Heart left ventricle (tissue), 13 donors: ENCODE results near the gene LPIN1.

Experiments used
- CTCF ChIP-seq, 12 donors: fragments of 200-600 bp; sonication (generic) in 4 of 12; IDR thresholded peaks; one replicate each; pipeline versions ENCODE4 v1.5.0 to v1.8.0; 2018 to 2022; ENCODE audit warnings: antibody characterized with exemption in 12 of 12, mild to moderate bottlenecking in 5 of 12
- POLR2A ChIP-seq, 2 donors: fragments of 450-650 bp; IDR thresholded peaks; one replicate each; pipeline ENCODE4 v1.6.1; 2017; ENCODE audit warnings: antibody characterized with exemption in 2 of 2, mild to moderate bottlenecking in 2 of 2, moderate library complexity in 2 of 2
- donor health status: ischemic (EF 13 %, LVEDD 7.1; RV severe dilation, severe dysfunction).
- donor health status: DM: no; HTN: yes; CAD: no.
- donor health status: DM: no; HTN: no; CAD: no.
- donor health status: ischemic (EF 25% LVEDD 6.9; RV normal size, moderate dysfunction).
- donor health status: ischemic (EF 25% LVEDD 5.7; RV mildly dilated, moderate dysfunction).
- donor health status: ischemic (EF 35%, LVEDD 5.7; RV mildly dilated, moderate dysfunction).
- donor health status: nonischemic (EF 11% LVEDD 7.7; RV severe dilation, severe dysfunction).
- donor health status: DM: yes; HTN: yes; CAD: no.
- donor health status: PGD.
- donor health status: ischemic (EF 29% LVEDD 5.4; RV normal size, mild dysfunction).
- donor health status: nonischemic (EF 23%, LVEDD 6.1; RV moderate dilation, normal function).

- TF ChIP-seq CTCF (IDR thresholded peaks at IDR 0.05) (no peak), POLR2A (IDR thresholded peaks at IDR 0.05) (no peak)
Measured at GRCh38 chr2:11867926-11868325, 121.5 kb downstream of the LPIN1 start.
